SU-DHL-6 (cell line): ENCODE data around the gene MDFIC.

ENCODE experiments used
- H2AFZ ChIP-seq: fragments of 200-600 bp; sonication (generic); 2 replicates; pipeline ENCODE4 v1.6.1; 2014; ENCODE audit warnings: low read depth, mild to moderate bottlenecking, moderate library complexity, mixed read lengths, antibody characterized with exemption, low read length; ENCODE audit not compliant: severe bottlenecking
- H3F3A ChIP-seq: fragments of 200-600 bp; shearing (Covaris generic); 2 replicates; pipeline ENCODE4 v1.6.0; 2016; ENCODE audit warnings: antibody characterized with exemption, mild to moderate bottlenecking; ENCODE audit not compliant: insufficient read depth
- H3K27ac ChIP-seq: fragments of 200-600 bp; sonication (generic); 2 replicates; pipeline ENCODE4 v1.5.1; 2016; ENCODE audit warnings: low read depth, mild to moderate bottlenecking, low read length, moderate library complexity, mixed read lengths
- H3K27me3 ChIP-seq: fragments of 200-600 bp; sonication (generic), shearing (Covaris generic); 2 replicates; pipeline ENCODE4 v1.6.0; 2014; ENCODE audit warnings: mild to moderate bottlenecking, low read length
- H3K36me3 ChIP-seq: fragments of 200-600 bp; sonication (generic); 2 replicates; pipeline ENCODE4 v1.6.1; 2014; ENCODE audit warnings: mild to moderate bottlenecking, low read length, mixed read lengths
- H3K4me2 ChIP-seq: fragments of 300-600, 200-600 bp; shearing (Covaris generic), sonication (generic); 2 replicates; pipeline ENCODE4 v1.6.0; 2014; ENCODE audit warnings: low read length, low read depth, mild to moderate bottlenecking; ENCODE audit not compliant: poor library complexity, severe bottlenecking
- H3K4me3 ChIP-seq: fragments of 200-600 bp; sonication (generic); 2 replicates; pipeline ENCODE4 v1.5.1; 2014; ENCODE audit warnings: antibody characterized with exemption, low read length, mild to moderate bottlenecking, mixed read lengths; ENCODE audit not compliant: insufficient read depth, poor library complexity, severe bottlenecking
- H3K79me2 ChIP-seq: fragments of 200-600 bp; sonication (generic); 2 replicates; pipeline ENCODE4 v1.6.1; 2014; ENCODE audit warnings: mild to moderate bottlenecking, low read length, moderate library complexity; ENCODE audit not compliant: insufficient read depth
- H3K9ac ChIP-seq: fragments of 200-600 bp; sonication (generic); 2 replicates; pipeline ENCODE4 v1.7.0; 2014; ENCODE audit warnings: mild to moderate bottlenecking, low read length
- H3K9me2 ChIP-seq: fragments of 200-600 bp; sonication (generic); replicated peaks from 2 replicates; pipeline ENCODE4 v1.6.1; 2014; ENCODE audit warnings: low read length; ENCODE audit not compliant: insufficient read depth
- H3K9me3 ChIP-seq: fragments of 200-600 bp; sonication (generic); 2 replicates; pipeline ENCODE4 v1.6.1; 2014; ENCODE audit warnings: low read length, mixed read lengths; ENCODE audit not compliant: insufficient read depth
- H4K20me1 ChIP-seq: fragments of 200-600 bp; sonication (generic); 2 replicates; pipeline ENCODE4 v1.6.1; 2014; ENCODE audit warnings: low read depth, mild to moderate bottlenecking, antibody characterized with exemption, low read length, moderate library complexity, mixed read lengths
- CTCF ChIP-seq: fragments of 200-600 bp; sonication (generic); IDR thresholded peaks from one replicate; pipeline ENCODE4 v1.5.1; 2017; ENCODE audit warnings: antibody characterized with exemption, mild to moderate bottlenecking, low read length, moderate library complexity; ENCODE audit not compliant: insufficient read depth, poor library complexity, severe bottlenecking
- EZH2phosphoT487 ChIP-seq: fragments of 200-600 bp; sonication (generic), shearing (Covaris generic); conservative IDR thresholded peaks from 2 replicates; pipeline ENCODE4 v1.6.1; 2018; ENCODE audit warnings: mild to moderate bottlenecking, antibody characterized with exemption, low read length, moderate library complexity, mixed read lengths

MDFIC gene

GRCh38 chr7:114889646-114890285 is 32.1 kb upstream of the MDFIC start:
- Histone ChIP-seq H3K9me3 (no peaks in the 10 kb centered on the region), H3K4me2 (no peak overlapping the region), H3K27ac (no peak overlapping the region), H3K27me3 (no peaks in the 10 kb centered on the region), H3K79me2 (no peaks in the 10 kb centered on the region), H3K9ac (no peak overlapping the region), H3K9me2 (no peaks in the 10 kb centered on the region), H3F3A (no peaks in the 10 kb centered on the region), H3K36me3 (no peaks in the 10 kb centered on the region), H4K20me1 (no peaks in the 10 kb centered on the region), H2AFZ (no peak overlapping the region), H3K4me3 (no peak overlapping the region)
- no peak for TF ChIP-seq CTCF
- no peak for TF ChIP-seq EZH2phosphoT487

GRCh38 chr7:114890561-114890960 is 31.3 kb upstream of the MDFIC start:
- H3K4me2 ChIP-seq: no peak overlapping the region
- H3F3A ChIP-seq: no peaks in the 10 kb centered on the region

GRCh38 chr7:114900127-114900526 is 21.8 kb upstream of the MDFIC start:
- no peaks in the 10 kb centered on the region for H3F3A ChIP-seq
- no peaks in the 10 kb centered on the region for H3K9me2 ChIP-seq
- H3K9me3 ChIP-seq: no peaks in the 10 kb centered on the region
- no peaks in the 10 kb centered on the region for H3K27me3 ChIP-seq
- no peak overlapping the region for H3K4me2 ChIP-seq
- H3K27ac ChIP-seq: no peak overlapping the region
- H3K36me3 ChIP-seq: no peaks in the 10 kb centered on the region
- H2AFZ ChIP-seq: no peak overlapping the region
- H3K4me3 ChIP-seq: no peak overlapping the region
- no peak overlapping the region for H3K9ac ChIP-seq
- no peaks in the 10 kb centered on the region for H3K79me2 ChIP-seq
- no peaks in the 10 kb centered on the region for H4K20me1 ChIP-seq
- TF ChIP-seq EZH2phosphoT487: no peak
- TF ChIP-seq CTCF: no peak

More at GRCh38 chr7:114890561-114890960, 31.3 kb upstream of the MDFIC start:
- Histone ChIP-seq H3K36me3 (no peaks in the 10 kb centered on the region), H3K27ac (no peak overlapping the region), H4K20me1 (no peaks in the 10 kb centered on the region), H3K4me3 (no peak overlapping the region), H3K9me3 (no peaks in the 10 kb centered on the region), H3K79me2 (no peaks in the 10 kb centered on the region), H3K9ac (no peak overlapping the region), H3K9me2 (no peaks in the 10 kb centered on the region), H3K27me3 (no peaks in the 10 kb centered on the region), H2AFZ (no peak overlapping the region)
- TF ChIP-seq CTCF (no peak), EZH2phosphoT487 (no peak)
